ENCODE results near the gene SYK.

SYK gene

DNA sequence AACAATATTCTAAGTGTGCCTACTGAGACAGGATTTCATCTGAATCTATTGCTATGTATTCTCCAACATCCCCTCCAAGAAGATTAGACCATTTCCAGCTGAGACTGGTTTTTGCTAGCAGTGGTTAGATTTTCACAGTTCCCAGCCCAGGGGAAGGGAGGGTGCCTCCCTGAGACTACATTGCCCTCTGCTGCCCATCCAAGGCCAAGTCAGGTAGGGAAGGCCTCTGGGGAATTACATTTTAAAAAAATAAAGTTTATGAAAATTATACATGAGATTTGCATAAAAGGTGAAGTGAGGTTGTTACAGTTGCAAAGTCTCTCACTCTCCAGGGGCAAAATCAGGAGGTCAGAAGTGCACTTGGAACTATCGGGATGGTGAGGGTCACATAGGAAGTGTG, 28.0 kb upstream of the SYK start:
- peaks cover 15% of the 10 kb centered on the region for H3K36me3 ChIP-seq (replicated peaks; ENCODE audit: low read depth, low read length)
- H3K4me2 ChIP-seq (ENCODE audit: low read length), result peak overlapping the region; percentile 58
- no peak overlapping the region for H2AFZ ChIP-seq (ENCODE audit: low read depth, low read length)
- TF ChIP-seq, protein P1, sequence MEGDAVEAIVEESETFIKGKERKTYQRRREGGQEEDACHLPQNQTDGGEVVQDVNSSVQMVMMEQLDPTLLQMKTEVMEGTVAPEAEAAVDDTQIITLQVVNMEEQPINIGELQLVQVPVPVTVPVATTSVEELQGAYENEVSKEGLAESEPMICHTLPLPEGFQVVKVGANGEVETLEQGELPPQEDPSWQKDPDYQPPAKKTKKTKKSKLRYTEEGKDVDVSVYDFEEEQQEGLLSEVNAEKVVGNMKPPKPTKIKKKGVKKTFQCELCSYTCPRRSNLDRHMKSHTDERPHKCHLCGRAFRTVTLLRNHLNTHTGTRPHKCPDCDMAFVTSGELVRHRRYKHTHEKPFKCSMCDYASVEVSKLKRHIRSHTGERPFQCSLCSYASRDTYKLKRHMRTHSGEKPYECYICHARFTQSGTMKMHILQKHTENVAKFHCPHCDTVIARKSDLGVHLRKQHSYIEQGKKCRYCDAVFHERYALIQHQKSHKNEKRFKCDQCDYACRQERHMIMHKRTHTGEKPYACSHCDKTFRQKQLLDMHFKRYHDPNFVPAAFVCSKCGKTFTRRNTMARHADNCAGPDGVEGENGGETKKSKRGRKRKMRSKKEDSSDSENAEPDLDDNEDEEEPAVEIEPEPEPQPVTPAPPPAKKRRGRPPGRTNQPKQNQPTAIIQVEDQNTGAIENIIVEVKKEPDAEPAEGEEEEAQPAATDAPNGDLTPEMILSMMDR (IDR thresholded peaks at IDR 0.05; ENCODE audit: low read depth, low read length), result peak; percentile 84
- TF ChIP-seq EZH2phosphoT487 (IDR thresholded peaks at IDR 0.05; ENCODE audit: low read depth), result no peak
- H3K79me2 ChIP-seq (ENCODE audit: low read length), result no peaks in the 10 kb centered on the region
- peak overlapping the region; percentile 52 for H3K4me3 ChIP-seq (ENCODE audit: low read length)
- peak overlapping the region; percentile 99 for H3K27ac ChIP-seq (ENCODE audit: low read length)
- no peaks in the 10 kb centered on the region for H4K20me1 ChIP-seq (ENCODE audit: insufficient read depth, low read length)
- peak overlapping the region; percentile 84 for H3K9ac ChIP-seq (ENCODE audit: low read length)
- H3K4me1 ChIP-seq (ENCODE audit: low read length), result peaks cover 71% of the 10 kb centered on the region
- H3K9me3 ChIP-seq (ENCODE audit: insufficient read depth, low read length), result peaks cover 12% of the 10 kb centered on the region
- no peaks in the 10 kb centered on the region for H3K27me3 ChIP-seq (ENCODE audit: low read depth, low read length)

DNA sequence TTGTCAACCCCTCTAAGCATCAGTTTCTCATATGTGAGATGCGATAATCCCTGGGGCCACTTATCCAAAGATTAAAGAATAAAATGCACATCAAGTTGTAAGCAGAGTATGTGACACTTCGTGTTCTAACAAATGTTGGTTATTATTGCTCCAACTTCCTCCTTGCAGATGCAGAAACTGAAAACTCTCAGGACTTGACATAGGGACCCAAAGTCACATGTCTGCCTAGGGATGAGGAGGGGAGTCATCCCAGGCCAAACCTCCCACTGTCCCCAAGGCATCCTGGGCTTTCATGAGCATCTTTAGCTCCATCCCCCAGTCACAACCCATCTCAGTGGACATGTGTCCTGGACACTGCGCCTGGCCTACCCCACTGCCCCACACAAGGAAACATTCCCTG, 27.5 kb upstream of the SYK start:
- H3K79me2 ChIP-seq (ENCODE audit: low read length), result no peaks in the 10 kb centered on the region
- H3K9me3 ChIP-seq (ENCODE audit: insufficient read depth, low read length), result peaks cover 7% of the 10 kb centered on the region; the same call in 1 of the 2 replicates
- H3K9ac ChIP-seq (ENCODE audit: low read length), result peak overlapping the region; percentile 84
- no peaks in the 10 kb centered on the region for H4K20me1 ChIP-seq (ENCODE audit: insufficient read depth, low read length)
- H3K4me1 ChIP-seq (ENCODE audit: low read length), result peaks cover 71% of the 10 kb centered on the region
- peak overlapping the region; percentile 99 for H3K27ac ChIP-seq (ENCODE audit: low read length)
- H2AFZ ChIP-seq (ENCODE audit: low read depth, low read length), result no peak overlapping the region
- TF ChIP-seq, protein P1 (IDR thresholded peaks at IDR 0.05; ENCODE audit: low read depth, low read length), result no peak
- no peak for TF ChIP-seq EZH2phosphoT487 (IDR thresholded peaks at IDR 0.05; ENCODE audit: low read depth)
- no peaks in the 10 kb centered on the region for H3K27me3 ChIP-seq (ENCODE audit: low read depth, low read length)
- peak overlapping the region; percentile 52 for H3K4me3 ChIP-seq (ENCODE audit: low read length)
- H3K4me2 ChIP-seq (ENCODE audit: low read length), result peak overlapping the region; percentile 58
- peaks cover 11% of the 10 kb centered on the region for H3K36me3 ChIP-seq (replicated peaks; ENCODE audit: low read depth, low read length)

DNA sequence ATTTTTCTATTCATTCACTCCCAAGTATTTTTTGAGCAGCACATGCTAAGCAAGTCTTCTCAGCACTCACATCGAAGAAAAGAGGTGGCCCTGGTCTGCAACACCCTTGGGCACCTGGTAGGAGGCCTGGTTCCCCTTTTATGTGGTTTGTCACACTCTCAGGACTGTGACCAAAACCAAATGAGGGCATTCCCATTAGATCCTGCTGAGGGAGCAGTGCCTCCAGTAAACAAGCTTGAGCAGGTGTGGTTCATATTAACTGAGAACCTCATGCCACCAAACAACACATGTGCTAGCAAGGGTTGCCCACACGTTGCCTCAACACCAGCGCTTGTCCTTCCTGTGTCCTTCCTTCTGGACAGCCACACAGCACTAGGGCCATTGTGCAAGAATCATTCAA, 26.9 kb upstream of the SYK start:
- Histone ChIP-seq H3K27me3 (ENCODE audit: low read depth, low read length) (no peaks in the 10 kb centered on the region), H3K4me1 (ENCODE audit: low read length) (peaks cover 64% of the 10 kb centered on the region), H3K9me3 (ENCODE audit: insufficient read depth, low read length) (peaks cover under 1% of the 10 kb centered on the region; the same call in 1 of the 2 replicates), H3K27ac (ENCODE audit: low read length) (peak overlapping the region; percentile 99), H3K36me3 (replicated peaks; ENCODE audit: low read depth, low read length) (peaks cover 5% of the 10 kb centered on the region), H3K4me2 (ENCODE audit: low read length) (peak overlapping the region; percentile 58), H3K4me3 (ENCODE audit: low read length) (peak overlapping the region; percentile 52), H3K9ac (ENCODE audit: low read length) (peak overlapping the region; percentile 84), H4K20me1 (ENCODE audit: insufficient read depth, low read length) (no peaks in the 10 kb centered on the region), H2AFZ (ENCODE audit: low read depth, low read length) (no peak overlapping the region), H3K79me2 (ENCODE audit: low read length) (no peaks in the 10 kb centered on the region)
- TF ChIP-seq, protein P1 (IDR thresholded peaks at IDR 0.05; ENCODE audit: low read depth, low read length), result peak; percentile 48
- TF ChIP-seq EZH2phosphoT487 (IDR thresholded peaks at IDR 0.05; ENCODE audit: low read depth), result no peak

DNA sequence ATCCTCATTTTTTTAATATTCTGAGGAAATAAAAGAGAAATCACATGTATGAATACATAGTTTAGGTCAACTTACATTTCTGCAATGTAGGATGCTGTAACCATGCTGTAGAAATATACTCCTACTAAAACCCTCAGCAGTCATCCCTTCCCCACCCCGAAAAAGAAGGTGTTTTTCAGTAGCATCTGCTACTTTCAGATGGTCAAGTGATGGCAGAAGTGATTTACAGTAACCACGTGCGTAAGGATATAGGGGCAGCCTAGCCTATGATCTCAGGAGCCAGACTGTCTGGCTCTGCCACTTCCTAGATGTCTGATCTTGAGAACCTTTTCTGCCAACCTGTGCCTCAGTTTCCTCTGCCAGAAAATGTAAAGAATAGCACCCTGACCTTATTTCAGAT, 26.0 kb upstream of the SYK start:
- Histone ChIP-seq H3K4me1 (ENCODE audit: low read length) (peaks cover 55% of the 10 kb centered on the region), H3K9me3 (ENCODE audit: insufficient read depth, low read length) (no peaks in the 10 kb centered on the region), H3K4me2 (ENCODE audit: low read length) (no peak overlapping the region), H3K27ac (ENCODE audit: low read length) (peak overlapping the region; percentile 99; the same call in 1 of the 2 replicates), H4K20me1 (ENCODE audit: insufficient read depth, low read length) (no peaks in the 10 kb centered on the region), H2AFZ (ENCODE audit: low read depth, low read length) (no peak overlapping the region), H3K36me3 (replicated peaks; ENCODE audit: low read depth, low read length) (peaks cover 5% of the 10 kb centered on the region), H3K79me2 (ENCODE audit: low read length) (no peaks in the 10 kb centered on the region), H3K27me3 (ENCODE audit: low read depth, low read length) (no peaks in the 10 kb centered on the region), H3K9ac (ENCODE audit: low read length) (no peak overlapping the region; the same call in 1 of the 2 replicates), H3K4me3 (ENCODE audit: low read length) (no peak overlapping the region)
- no peak for TF ChIP-seq EZH2phosphoT487 (IDR thresholded peaks at IDR 0.05; ENCODE audit: low read depth)
- TF ChIP-seq, protein P1 (IDR thresholded peaks at IDR 0.05; ENCODE audit: low read depth, low read length), result no peak
